Mononuclear cell (primary cell): Measurements from ENCODE around the gene DACH2. TPM values are rescaled to one million over a fixed set of nuclear protein-coding genes. Genes with fewer than 3 reads are reported as not detected.

Experiments used
- H3K27me3 ChIP-seq: 2 replicates; pipeline ENCODE4 v1.6.0; 2011; ENCODE audit warnings: low read length, control low read depth; ENCODE audit not compliant: insufficient read depth
- H3K4me1 ChIP-seq: 2 replicates; pipeline ENCODE4 v1.5.1; 2011; ENCODE audit warnings: mild to moderate bottlenecking, low read length, control low read depth; ENCODE audit not compliant: insufficient read depth
- H3K4me3 ChIP-seq: 2 replicates; pipeline ENCODE4 v1.5.1; 2011; ENCODE audit warnings: mild to moderate bottlenecking, low read length, moderate library complexity
- H3K9me3 ChIP-seq: 2 replicates; pipeline ENCODE4 v1.5.1; 2011; ENCODE audit warnings: low read depth, mild to moderate bottlenecking, control low read depth, low read length
- total RNA-seq: library from RNA; depleted of rRNA; stranded (reverse); fragments of >200 nt; gene quantifications from one replicate; pipeline ENCODE4 v1.2.3, GENCODE V29; 2012

DACH2 gene
- total RNA-seq, 1 donor, result under 0.01 TPM

DNA sequence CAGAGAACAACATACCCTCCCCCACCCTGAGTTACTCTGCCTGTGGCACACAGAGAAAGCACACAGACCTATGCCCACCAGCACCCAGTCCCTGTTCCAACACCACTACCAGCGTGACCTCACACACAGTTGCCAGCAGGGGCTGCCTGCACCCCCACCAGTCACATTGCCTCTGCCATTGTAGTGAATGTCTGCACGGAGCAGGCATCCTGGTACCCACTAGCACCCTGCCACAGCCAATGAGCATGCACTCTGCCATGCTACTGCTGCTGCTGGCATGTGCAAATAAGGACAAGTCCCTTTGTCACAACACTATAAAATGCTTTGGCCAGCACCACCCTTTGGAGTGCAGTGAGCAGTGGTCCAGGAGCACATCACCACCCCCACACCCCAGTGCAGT lies 47.1 kb downstream of the DACH2 start:
- Histone ChIP-seq H3K27me3 (no peaks in the 10 kb centered on the region), H3K4me1 (no peaks in the 10 kb centered on the region), H3K9me3 (no peaks in the 10 kb centered on the region), H3K4me3 (no peak overlapping the region)

DNA sequence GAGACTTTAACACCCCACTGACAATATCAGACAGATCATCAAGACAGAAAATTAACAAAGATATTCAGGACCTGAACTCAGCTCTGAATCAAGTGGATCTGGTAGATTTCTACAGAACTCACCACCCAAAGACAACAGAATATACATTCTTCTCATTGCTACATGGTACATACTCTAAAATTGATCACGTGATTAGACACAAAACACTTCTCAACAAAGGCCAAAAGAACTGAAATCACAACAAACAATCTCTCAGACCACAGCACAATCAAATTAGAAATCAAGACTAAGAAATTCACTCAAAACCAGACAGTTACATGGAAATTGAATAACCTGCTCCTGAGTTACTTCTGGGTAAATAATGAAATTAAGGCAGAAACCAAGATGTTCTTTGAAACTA lies 49.6 kb downstream of the DACH2 start:
- no peaks in the 10 kb centered on the region for H3K4me1 ChIP-seq
- no peak overlapping the region for H3K4me3 ChIP-seq
- no peaks in the 10 kb centered on the region for H3K27me3 ChIP-seq
- no peaks in the 10 kb centered on the region for H3K9me3 ChIP-seq

DNA sequence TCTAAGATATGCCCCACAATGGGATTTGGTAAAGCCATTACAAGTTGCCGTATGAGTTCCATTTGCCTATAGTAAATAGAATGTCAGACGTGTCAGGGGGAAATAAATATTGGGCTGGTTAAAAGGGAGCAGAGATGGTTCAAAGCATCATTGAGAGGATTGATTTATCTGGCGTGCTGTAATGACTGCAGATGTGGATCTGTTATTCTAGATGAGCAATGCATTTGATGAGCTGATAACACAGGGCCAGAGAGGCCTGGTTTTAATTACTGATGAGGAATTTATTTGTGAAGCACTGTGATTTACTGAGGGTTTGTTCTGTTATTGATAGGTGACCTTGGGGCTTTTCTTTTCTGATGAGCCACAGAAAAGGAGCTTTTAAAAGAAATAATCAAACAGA lies 62.5 kb downstream of the DACH2 start:
- no peaks in the 10 kb centered on the region for H3K4me1 ChIP-seq
- no peaks in the 10 kb centered on the region for H3K27me3 ChIP-seq
- no peak overlapping the region for H3K4me3 ChIP-seq
- no peaks in the 10 kb centered on the region for H3K9me3 ChIP-seq

DNA sequence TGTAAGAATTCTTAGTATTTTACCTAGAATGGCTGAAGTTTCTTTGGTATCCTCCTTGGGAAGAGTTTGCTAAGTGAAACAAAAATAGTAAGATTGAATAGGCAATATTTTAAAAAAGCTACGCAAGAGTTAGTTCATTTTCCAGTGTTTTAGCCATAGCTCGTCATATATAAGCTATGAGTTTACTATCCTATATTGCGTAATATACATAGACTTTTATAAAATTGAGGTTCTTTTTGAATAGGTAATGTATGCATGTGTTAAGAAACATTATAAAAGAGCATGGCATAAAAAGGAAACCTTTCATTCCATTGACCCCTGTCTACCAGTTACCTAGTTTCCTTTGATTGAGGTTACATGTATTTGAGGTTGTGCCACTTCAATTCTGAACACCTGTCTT lies 67.0 kb downstream of the DACH2 start:
- no peak overlapping the region for H3K4me3 ChIP-seq
- no peaks in the 10 kb centered on the region for H3K9me3 ChIP-seq
- no peaks in the 10 kb centered on the region for H3K27me3 ChIP-seq
- H3K4me1 ChIP-seq, result no peaks in the 10 kb centered on the region

DNA sequence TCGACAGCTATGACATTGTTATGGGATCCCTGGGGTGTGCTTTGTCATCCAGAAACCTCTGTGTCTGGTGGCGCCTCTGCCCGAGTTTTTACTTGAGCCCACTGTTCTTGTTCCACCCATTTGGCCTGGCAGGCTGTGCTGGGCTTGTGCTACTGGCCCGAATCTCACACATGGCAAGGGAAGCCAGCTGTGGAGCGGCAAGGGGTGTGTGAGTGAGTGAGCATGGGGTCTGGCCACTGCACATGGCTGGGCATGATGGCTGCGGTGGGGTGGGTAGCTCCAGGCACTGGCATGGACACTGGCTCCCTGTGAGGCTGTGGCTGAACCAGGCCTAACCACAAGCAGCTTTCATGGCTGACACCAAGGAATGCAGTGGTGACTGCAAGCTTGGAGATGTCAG lies 89.2 kb downstream of the DACH2 start:
- H3K9me3 ChIP-seq, result no peaks in the 10 kb centered on the region
- no peak overlapping the region for H3K4me3 ChIP-seq
- no peaks in the 10 kb centered on the region for H3K4me1 ChIP-seq
- no peaks in the 10 kb centered on the region for H3K27me3 ChIP-seq

DNA sequence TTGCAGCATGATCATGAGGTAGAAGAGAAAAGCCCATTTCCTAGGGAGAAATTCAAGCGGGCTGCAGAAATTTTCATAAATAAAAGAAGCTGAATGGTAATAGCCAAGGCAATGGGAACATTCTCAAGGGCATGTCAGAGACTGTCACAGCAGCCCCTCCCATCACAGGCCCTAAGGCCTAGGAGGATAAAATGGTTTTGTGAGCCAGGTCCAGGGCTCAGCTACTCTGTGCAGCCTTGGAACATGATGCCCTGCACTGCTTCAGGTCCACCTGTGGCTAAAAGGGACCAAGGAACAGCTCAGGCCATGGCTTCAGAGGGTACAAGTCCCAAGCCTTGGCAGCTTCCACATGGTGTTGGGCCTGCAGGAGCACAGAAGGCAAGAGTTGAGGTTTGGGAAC lies 93.3 kb downstream of the DACH2 start:
- H3K4me3 ChIP-seq, result no peak overlapping the region
- H3K9me3 ChIP-seq, result no peaks in the 10 kb centered on the region
- H3K4me1 ChIP-seq, result no peaks in the 10 kb centered on the region
- H3K27me3 ChIP-seq, result no peaks in the 10 kb centered on the region

DNA sequence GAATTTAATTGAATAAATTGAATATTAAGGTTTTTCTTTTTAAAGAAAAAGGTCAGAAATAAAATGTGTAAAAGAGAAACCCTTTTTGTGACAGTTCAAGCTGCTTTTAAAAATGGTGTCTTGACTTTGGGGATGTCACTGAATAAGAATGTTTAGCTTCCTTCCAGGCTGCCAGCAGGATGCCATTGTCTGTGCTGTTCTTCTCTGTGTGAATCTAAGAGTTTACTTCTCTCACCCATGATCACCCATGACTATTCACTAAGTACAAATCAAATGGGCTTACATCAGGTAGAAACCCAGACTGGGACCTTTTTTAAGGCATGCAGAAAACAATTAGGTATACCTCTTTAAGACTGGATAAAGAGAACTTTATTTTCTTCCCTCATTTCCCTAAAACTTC lies 115.3 kb downstream of the DACH2 start:
- H3K9me3 ChIP-seq, result no peaks in the 10 kb centered on the region
- no peak overlapping the region for H3K4me3 ChIP-seq
- no peaks in the 10 kb centered on the region for H3K4me1 ChIP-seq
- no peaks in the 10 kb centered on the region for H3K27me3 ChIP-seq

DNA sequence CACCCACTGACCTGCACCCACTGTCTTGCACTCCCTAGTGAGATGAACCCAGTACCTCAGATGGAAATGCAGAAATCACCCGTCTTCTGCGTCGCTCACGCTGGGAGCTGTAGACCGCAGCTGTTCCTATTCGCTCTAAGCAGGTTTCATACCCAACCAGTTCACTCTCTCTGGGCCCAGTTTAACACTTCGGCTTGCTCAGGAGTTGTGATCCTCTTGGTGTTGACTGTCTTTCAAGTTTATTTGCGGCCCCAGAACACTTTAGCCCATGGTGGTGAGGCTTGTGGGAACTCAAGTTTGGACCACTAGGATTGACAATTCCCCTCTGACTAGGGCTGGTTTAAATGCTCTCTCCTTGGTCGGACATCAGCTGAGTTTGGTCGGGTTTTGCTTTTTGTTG lies 147.0 kb downstream of the DACH2 start:
- no peaks in the 10 kb centered on the region for H3K4me1 ChIP-seq
- no peaks in the 10 kb centered on the region for H3K9me3 ChIP-seq
- no peaks in the 10 kb centered on the region for H3K27me3 ChIP-seq
- no peak overlapping the region for H3K4me3 ChIP-seq

DNA sequence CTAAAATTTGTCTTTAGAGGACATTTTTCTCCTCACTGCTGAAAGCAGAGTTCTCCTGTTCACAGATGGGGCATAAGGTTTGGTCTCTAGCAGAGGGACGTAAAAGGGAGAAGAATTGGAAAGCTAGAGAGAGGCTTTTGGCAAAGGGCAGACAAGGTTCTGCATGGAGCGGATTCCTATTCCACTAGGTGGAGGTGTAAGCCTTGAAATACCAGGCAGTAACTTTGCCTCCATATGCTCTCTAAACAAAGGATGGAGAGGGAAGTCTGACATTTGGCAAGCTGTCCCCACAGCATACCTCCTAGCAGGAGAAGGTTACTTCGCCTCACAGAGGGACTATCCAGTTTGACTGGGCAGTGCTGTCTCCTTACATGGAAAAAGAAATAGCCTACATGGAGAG lies 174.7 kb downstream of the DACH2 start:
- H3K4me3 ChIP-seq, result no peak overlapping the region
- H3K9me3 ChIP-seq, result no peaks in the 10 kb centered on the region
- no peaks in the 10 kb centered on the region for H3K4me1 ChIP-seq
- H3K27me3 ChIP-seq, result no peaks in the 10 kb centered on the region

DNA sequence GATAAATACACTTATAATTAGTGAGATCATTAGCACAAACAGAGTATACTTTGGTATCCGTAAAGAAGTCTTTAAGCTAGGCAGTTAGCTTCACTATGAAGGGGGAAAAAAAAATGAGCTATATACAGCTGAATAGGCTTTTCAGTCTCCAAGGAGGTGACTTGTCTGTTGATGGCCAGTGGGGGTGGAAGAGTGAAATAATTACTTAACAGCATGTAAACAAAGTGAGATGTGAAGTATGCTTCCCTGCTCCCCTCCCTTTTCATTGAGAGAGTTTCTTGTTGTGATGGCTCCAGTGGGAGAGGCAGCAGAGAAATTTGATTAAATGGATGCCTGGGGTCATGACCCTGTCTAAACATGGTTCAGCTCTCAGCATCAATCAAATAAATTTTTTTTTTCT lies 180.9 kb downstream of the DACH2 start:
- H3K27me3 ChIP-seq, result no peaks in the 10 kb centered on the region
- H3K9me3 ChIP-seq, result no peaks in the 10 kb centered on the region
- H3K4me3 ChIP-seq, result no peak overlapping the region
- H3K4me1 ChIP-seq, result no peaks in the 10 kb centered on the region

DNA sequence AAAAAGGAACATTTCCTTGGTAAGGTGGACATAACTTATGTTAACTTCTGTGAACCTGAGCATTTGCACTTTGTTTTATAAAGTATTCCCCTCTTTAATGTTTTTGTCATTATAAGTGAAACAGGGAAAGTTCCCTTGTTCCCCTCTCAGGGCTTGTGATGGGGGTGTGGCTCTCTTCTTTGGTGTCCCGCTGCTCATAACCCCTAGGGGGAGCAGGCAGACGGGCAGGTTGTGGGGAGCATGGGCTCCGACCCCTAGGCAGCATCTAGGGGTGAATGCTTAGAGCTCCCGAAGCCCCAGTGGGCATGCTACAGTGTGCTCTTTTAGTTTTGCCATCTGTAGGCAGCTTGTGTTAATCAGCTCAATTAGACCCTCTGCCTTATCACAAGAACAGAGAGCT lies 200.4 kb downstream of the DACH2 start:
- Histone ChIP-seq H3K4me1 (no peaks in the 10 kb centered on the region), H3K27me3 (no peaks in the 10 kb centered on the region), H3K4me3 (no peak overlapping the region), H3K9me3 (no peaks in the 10 kb centered on the region)

DNA sequence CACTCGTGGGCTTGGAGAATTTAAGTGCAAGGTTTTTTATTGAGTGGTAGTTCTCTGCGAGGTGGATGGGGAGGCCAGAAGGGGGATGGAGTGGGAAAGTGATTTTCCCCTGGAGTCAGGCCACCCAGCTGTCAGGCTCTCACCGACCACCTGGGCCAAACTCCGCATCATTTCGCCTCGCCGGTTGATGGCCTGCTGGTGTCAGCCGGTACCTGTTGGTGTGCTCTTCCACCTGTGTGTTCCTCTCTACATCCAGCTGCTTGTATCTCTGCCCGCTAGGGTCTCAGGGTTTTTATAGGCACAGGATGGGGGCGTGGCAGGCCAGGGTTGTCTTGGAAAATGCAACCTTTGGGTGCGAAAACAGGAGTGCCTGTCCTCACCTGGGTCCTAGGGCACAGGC lies 200.9 kb downstream of the DACH2 start:
- H3K27me3 ChIP-seq, result no peaks in the 10 kb centered on the region
- H3K9me3 ChIP-seq, result no peaks in the 10 kb centered on the region
- no peaks in the 10 kb centered on the region for H3K4me1 ChIP-seq
- H3K4me3 ChIP-seq, result no peak overlapping the region

DNA sequence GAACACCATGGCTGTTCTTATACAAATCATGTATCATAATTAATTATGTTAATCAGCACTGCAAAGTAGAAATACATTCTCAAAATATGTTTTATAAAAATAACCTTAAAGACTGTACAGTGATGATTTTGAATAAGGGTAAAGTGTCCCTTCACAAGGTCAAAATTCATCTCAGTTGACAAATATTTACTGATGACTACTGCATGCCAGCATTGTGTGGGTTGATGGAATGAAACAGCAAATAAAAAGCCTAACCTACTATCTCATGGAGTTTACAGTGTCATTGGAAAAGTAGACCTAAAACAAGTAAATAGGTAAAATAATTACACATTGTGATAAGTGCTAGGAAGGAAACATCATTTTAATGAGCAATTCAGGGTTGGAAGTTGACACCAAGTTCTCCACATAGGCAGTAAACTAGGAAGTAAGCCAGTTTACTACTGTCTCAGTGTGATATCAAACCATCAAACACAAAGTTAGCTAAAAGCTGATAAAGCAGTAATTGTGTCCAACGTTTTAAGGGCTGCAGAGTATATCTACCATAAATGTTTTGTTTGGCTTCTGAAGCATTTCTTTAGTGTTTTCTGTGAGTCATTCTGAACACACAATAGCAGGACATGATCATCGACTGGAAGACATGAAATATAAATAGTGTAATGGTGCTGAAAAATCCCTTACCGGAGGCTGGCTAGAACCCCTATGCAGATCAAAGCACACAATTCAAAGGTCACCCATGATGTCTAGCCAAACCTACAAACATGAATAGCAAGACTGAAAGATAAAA lies 221.8 kb downstream of the DACH2 start:
- Histone ChIP-seq H3K9me3 (no peaks in the 10 kb centered on the region), H3K4me1 (no peaks in the 10 kb centered on the region), H3K27me3 (no peaks in the 10 kb centered on the region), H3K4me3 (no peak overlapping the region)

DNA sequence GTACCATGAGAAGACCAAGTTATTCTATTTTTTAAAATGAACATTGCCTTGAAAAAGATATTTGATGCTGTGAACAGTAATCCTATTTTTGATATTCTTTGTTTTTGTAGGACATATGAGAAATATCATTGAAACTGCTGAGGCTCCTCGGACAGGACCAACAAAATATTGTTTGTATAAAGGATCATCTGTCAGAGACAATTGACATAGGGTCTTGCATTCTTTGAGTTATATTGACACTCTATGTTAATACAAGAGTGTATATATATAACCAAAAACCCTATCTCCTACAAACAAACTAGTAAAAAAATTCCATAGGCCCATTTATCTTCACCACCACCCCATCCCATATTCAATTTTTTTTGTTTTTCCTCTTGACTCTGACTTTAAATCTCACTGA lies 222.7 kb downstream of the DACH2 start:
- Histone ChIP-seq H3K4me1 (no peaks in the 10 kb centered on the region), H3K4me3 (no peak overlapping the region), H3K9me3 (no peaks in the 10 kb centered on the region), H3K27me3 (no peaks in the 10 kb centered on the region)

DNA sequence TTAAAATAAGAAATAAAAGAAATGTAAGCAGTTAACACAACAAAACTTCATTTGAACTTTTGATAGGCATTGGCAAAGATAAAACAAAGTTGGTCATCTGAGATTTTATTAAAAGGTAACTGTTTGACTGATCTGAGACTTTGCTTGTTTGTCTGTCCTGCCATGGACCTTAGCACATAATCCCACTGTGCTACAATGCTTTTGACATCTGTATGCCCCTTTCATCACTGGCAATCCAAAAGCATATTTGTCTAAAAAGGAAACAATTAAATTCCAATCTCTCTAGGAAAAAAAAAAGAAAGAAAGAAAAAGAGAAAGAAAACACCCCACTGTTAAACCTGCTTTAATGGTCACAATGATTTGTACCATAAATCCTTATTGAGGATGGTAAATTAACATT lies 231.0 kb downstream of the DACH2 start:
- H3K4me3 ChIP-seq, result no peak overlapping the region
- no peaks in the 10 kb centered on the region for H3K9me3 ChIP-seq

DNA sequence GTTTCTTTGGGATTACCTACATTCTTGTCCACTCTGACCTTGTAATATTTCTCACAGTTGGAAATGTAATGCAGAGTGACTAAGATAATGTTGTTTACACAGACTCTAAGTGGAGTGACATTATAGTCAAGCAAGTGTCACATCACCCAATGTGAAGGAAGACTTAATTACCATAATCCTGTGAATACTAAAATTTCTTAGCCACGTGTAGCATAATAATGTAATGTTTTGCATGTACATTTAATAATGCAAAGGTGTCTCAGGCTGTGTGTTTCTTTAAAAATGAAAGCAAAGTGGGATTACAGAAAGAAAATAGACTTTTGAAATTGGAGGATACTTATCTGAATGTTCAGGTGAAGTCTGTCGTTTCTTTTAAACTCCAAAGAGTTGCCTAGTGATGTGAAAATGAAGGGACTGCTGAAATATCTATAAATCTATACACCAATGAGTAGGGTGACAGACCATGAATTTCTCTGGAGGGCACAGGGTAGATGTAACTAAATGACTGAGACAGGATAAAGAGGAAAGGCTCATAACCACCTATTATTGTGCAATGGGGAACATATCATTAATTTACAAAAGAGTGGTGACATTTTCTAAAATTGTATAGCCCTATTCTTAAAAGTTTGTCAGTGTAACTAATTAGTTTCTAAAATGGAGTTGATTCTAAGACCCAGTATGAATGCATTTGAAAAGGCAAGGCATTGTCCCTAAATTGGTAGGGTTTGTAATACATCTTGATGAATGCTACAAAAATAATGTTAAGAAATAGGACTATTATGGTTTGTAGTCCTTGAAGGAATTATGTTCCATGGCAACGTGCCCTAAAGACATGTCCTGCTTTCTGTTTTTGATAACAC lies 235.7 kb downstream of the DACH2 start:
- Histone ChIP-seq H3K4me1 (no peaks in the 10 kb centered on the region), H3K27me3 (no peaks in the 10 kb centered on the region), H3K9me3 (no peaks in the 10 kb centered on the region), H3K4me3 (no peak overlapping the region)

More for the DNA sequence above, 231.0 kb downstream of the DACH2 start:
- Histone ChIP-seq H3K27me3 (no peaks in the 10 kb centered on the region), H3K4me1 (no peaks in the 10 kb centered on the region)
